Transverse colon (tissue), 4 donors: ENCODE results near the gene IWS1. TPM values are rescaled to one million over a fixed set of nuclear protein-coding genes. Genes with fewer than 3 reads are reported as not detected.

ENCODE experiments used
- DNase-seq: peaks from one replicate; pipeline ENCODE4 v3.0.0-alpha.2; 2019
- H3K27ac ChIP-seq, 4 donors: fragments of 200-600 bp; sonication (generic); 2 replicates each; pipeline ENCODE4 v1.5.1; 2016 to 2018; ENCODE audit warnings: inconsistent platforms in 4 of 4
- H3K27me3 ChIP-seq: fragments of 200-600 bp; sonication (generic); 2 replicates; pipeline ENCODE4 v1.5.1; 2017; ENCODE audit warnings: inconsistent platforms
- H3K36me3 ChIP-seq, 4 donors: fragments of 200-600 bp; sonication (generic); 2 replicates each; pipeline ENCODE4 v1.5.1; 2017 to 2019; ENCODE audit warnings: inconsistent platforms in 4 of 4
- H3K4me1 ChIP-seq, 4 donors: fragments of 200-600 bp; sonication (generic); 2 replicates each; pipeline ENCODE4 v1.5.1; 2017 to 2020; ENCODE audit warnings: inconsistent platforms in 4 of 4
- H3K4me3 ChIP-seq, 4 donors: fragments of 200-600 bp; sonication (generic); 1 replicate in 1 of 4; 2 replicates in 3 of 4; pipeline versions ENCODE4 v1.5.1 to v1.6.1; 2017 to 2019; ENCODE audit warnings: inconsistent platforms in 4 of 4
- H3K9me3 ChIP-seq, 2 donors: fragments of 200-600 bp; sonication (generic); 2 replicates each; pipeline ENCODE4 v1.5.1; 2017 to 2019; ENCODE audit warnings: inconsistent platforms in 2 of 2
- CTCF ChIP-seq, 5 experiments: fragments of 200-600 bp in 3 of 5; fragments of 450-650 bp in 2 of 5; sonication (generic) in 3 of 5; IDR thresholded peaks; 1 replicate in 2 of 5; 2 replicates in 3 of 5; pipeline ENCODE4 v1.5.1; 2016 to 2017; ENCODE audit warnings: antibody characterized with exemption in 5 of 5, inconsistent platforms in 3 of 5, mild to moderate bottlenecking in 2 of 5, moderate library complexity in 1 of 5
- EP300 ChIP-seq: sonication (generic); formaldehyde crosslinking; IDR thresholded peaks from one replicate; pipeline ENCODE4 v1.6.1; 2017; ENCODE audit warnings: antibody characterized with exemption, low read depth
- POLR2A ChIP-seq: fragments of 450-650 bp; IDR thresholded peaks from one replicate; pipeline ENCODE4 v1.6.1; 2016; ENCODE audit warnings: antibody characterized with exemption, mild to moderate bottlenecking, moderate library complexity
- POLR2AphosphoS5 ChIP-seq, 3 donors: sonication (generic); formaldehyde crosslinking; IDR thresholded peaks; one replicate each; pipeline ENCODE4 v1.6.1; 2016; ENCODE audit warnings: antibody characterized with exemption in 3 of 3
- WGBS, 2 donors: methylation state at CpG; one replicate each; pipeline ENCODE4 v1.1.5; 2018; ENCODE audit warnings: low coverage in 1 of 2; 5-methylcytosine and 5-hydroxymethylcytosine counted together
- in situ Hi-C, 4 donors: fragments of 200-750 bp; cut with MboI; loops; one replicate each; pipeline versions ENCODE4 v1.15.0 to v1.15.1; 2017; ENCODE audit warnings: low sequenced_read_pairs in 3 of 4, low pct_ligation_motif_present in 1 of 4, low pct_unique_long_range_greater_than_20kb in 1 of 4
- intact Hi-C: fragments of 100-400 bp; cut with DNase I; formaldehyde crosslinking; loops from one replicate; pipeline ENCODE4 v1.15.1; 2023; ENCODE audit warnings: low total_unique reads
- total RNA-seq, 4 donors: library from RNA; depleted of rRNA; stranded (reverse); fragments of >200 nt; gene quantifications; one replicate each; pipeline ENCODE4 v1.1.0, GENCODE V29; 2016

The IWS1 gene
- total RNA-seq, 4 donors from 2014 or later: 27.3 to 139 (median 45.4) TPM

GRCh38 chr2:127506510-127506909, 19.8 kb downstream of the IWS1 start:
- in situ Hi-C loops: no loop called here
- WGBS, 2 donors: 86 to 90% methylated on average over 1 of the region's 1 CpG
- peaks cover 15 to 51% (median 23%) of the 10 kb centered on the region in 4 donors for H3K4me1 ChIP-seq
- H3K9me3 ChIP-seq: no peaks in the 10 kb centered on the region
- TF ChIP-seq POLR2AphosphoS5 (IDR thresholded peaks at IDR 0.05): no peak
- TF ChIP-seq POLR2A: no peak
- no peak for TF ChIP-seq EP300
- DNase-seq: no peak
- no peaks in the 10 kb centered on the region for H3K27me3 ChIP-seq
- H3K27ac ChIP-seq: peak overlapping the region in 1 of 4 donors; percentile 15
- no peak overlapping the region for H3K4me3 ChIP-seq
- intact Hi-C loops: no loop called here
- H3K36me3 ChIP-seq: peaks cover 0 to 41% (median 20%) of the 10 kb centered on the region in 4 donors

GRCh38 chr2:127504552-127505430, 21.5 kb downstream of the IWS1 start:
- 69 to 90% methylated on average over 6 to 11 of the region's 11 CpGs for WGBS, 2 donors
- TF ChIP-seq EP300: no peak
- TF ChIP-seq POLR2A: no peak
- TF ChIP-seq POLR2AphosphoS5 (IDR thresholded peaks at IDR 0.05): no peak
- no peak for TF ChIP-seq CTCF (IDR thresholded peaks at IDR 0.05)
- H3K36me3 ChIP-seq: peaks cover 0 to 55% (median 26%) of the 10 kb centered on the region in 4 donors
- intact Hi-C loops: no loop called here
- H3K4me1 ChIP-seq: peaks cover 10 to 36% (median 20%) of the 10 kb centered on the region in 4 donors
- H3K9me3 ChIP-seq: no peaks in the 10 kb centered on the region
- no peak for DNase-seq
- H3K27ac ChIP-seq: no peak overlapping the region
- H3K4me3 ChIP-seq: no peak overlapping the region
- H3K27me3 ChIP-seq: no peaks in the 10 kb centered on the region
- in situ Hi-C loops: no loop called here

- TF ChIP-seq POLR2AphosphoS5 (IDR thresholded peaks at IDR 0.05) (no peak), CTCF (IDR thresholded peaks at IDR 0.05) (no peak), POLR2A (no peak), EP300 (no peak)
- peaks cover 0 to 60% (median 28%) of the 10 kb centered on the region in 4 donors for H3K36me3 ChIP-seq
- intact Hi-C loops (no loop called here), in situ Hi-C loops (no loop called here)
- 89 to 96% methylated on average over 2 of the region's 2 CpGs for WGBS, 2 donors
- no peak overlapping the region for H3K4me3 ChIP-seq
- H3K4me1 ChIP-seq: peaks cover 4 to 23% (median 9%) of the 10 kb centered on the region in 4 donors
- no peak overlapping the region for H3K27ac ChIP-seq
- DNase-seq: no peak
- no peaks in the 10 kb centered on the region for H3K27me3 ChIP-seq
- H3K9me3 ChIP-seq: no peaks in the 10 kb centered on the region
These were observed 22.8 kb downstream of the IWS1 start for GRCh38 chr2:127503491-127503890.

- no peaks in the 10 kb centered on the region for H3K9me3 ChIP-seq
- H3K27ac ChIP-seq: no peak overlapping the region
- peaks cover 0 to 65% (median 31%) of the 10 kb centered on the region in 4 donors for H3K36me3 ChIP-seq
- no peaks in the 10 kb centered on the region for H3K27me3 ChIP-seq
- no peaks in the 10 kb centered on the region for H3K4me1 ChIP-seq
- intact Hi-C loops: no loop called here
- TF ChIP-seq POLR2A (no peak), POLR2AphosphoS5 (IDR thresholded peaks at IDR 0.05) (no peak), CTCF (IDR thresholded peaks at IDR 0.05) (no peak), EP300 (no peak)
- no peak for DNase-seq
- WGBS, 2 donors: 88 to 94% methylated on average over 2 of the region's 2 CpGs
- in situ Hi-C loops: loop anchor here in 1 of 4 donors (25.0 kb wide), 1 partner anchor 161 kb away; no protein-coding TSS in a partner anchor
- H3K4me3 ChIP-seq: no peak overlapping the region
These were observed 27.9 kb downstream of the IWS1 start for GRCh38 chr2:127498386-127498785.
